Fibroblast of lung (primary cell): ENCODE results near the gene CCT7.

ENCODE experiments used
- EZH2 ChIP-seq: IDR thresholded peaks from 2 replicates; pipeline ENCODE4 v1.5.1; 2012; ENCODE audit warnings: low read length, control low read depth, mild to moderate bottlenecking; ENCODE audit errors: missing control alignments
- TF ChIP-seq, protein P1 (sequence below), 2 donors: IDR thresholded peaks in 1 of 2; conservative IDR thresholded peaks in 1 of 2; 1 replicate in 1 of 2; 2 replicates in 1 of 2; pipeline ENCODE4 v1.5.1; 2011 to 2012; ENCODE audit warnings: low read length in 2 of 2, control low read depth in 1 of 2, inconsistent platforms in 1 of 2, low read depth in 1 of 2, mild to moderate bottlenecking in 1 of 2

DNA sequence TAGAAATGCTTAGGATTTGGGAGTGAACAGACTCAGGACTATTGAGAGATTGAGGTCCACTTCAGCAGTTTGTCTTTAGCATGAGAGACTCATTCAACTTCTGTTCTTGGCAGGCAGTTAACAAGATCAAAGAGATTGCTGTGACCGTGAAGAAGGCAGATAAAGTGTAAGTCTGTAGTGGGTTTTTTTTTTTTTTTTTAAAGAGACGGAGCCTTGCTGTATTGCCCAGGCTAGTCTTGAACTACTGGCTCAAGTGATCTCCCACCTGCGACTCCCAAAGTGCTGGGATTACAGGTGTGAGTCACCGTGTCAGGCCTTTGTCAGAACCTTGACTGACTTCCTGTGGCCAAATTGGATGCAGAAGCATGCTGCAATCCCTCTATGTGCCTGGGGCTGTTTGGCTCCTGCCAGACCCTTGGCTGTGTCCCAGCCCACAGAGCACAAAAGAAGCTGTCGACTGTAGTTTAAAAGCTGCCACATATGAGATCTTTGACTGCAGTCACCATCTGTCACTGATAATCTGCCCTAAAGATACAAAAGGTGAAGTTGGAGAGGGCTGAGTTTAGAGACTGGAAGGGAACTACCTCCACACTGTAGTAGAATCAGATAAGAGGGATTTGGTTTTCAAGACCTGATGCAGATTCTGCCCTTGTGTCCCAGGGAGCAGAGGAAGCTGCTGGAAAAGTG is 9.9 kb downstream of the CCT7 start:
- TF ChIP-seq, protein P1, sequence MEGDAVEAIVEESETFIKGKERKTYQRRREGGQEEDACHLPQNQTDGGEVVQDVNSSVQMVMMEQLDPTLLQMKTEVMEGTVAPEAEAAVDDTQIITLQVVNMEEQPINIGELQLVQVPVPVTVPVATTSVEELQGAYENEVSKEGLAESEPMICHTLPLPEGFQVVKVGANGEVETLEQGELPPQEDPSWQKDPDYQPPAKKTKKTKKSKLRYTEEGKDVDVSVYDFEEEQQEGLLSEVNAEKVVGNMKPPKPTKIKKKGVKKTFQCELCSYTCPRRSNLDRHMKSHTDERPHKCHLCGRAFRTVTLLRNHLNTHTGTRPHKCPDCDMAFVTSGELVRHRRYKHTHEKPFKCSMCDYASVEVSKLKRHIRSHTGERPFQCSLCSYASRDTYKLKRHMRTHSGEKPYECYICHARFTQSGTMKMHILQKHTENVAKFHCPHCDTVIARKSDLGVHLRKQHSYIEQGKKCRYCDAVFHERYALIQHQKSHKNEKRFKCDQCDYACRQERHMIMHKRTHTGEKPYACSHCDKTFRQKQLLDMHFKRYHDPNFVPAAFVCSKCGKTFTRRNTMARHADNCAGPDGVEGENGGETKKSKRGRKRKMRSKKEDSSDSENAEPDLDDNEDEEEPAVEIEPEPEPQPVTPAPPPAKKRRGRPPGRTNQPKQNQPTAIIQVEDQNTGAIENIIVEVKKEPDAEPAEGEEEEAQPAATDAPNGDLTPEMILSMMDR (conservative IDR thresholded peaks at IDR 0.05 in 1 of 2, IDR thresholded peaks at IDR 0.05 in 1 of 2; ENCODE audit: low read depth in 1 of 2, low read length in 2 of 2), result no peak
- TF ChIP-seq EZH2, result no peak
